ENCODE measurements around the gene GPR42. TPM values are rescaled to one million over a fixed set of nuclear protein-coding genes. Genes with fewer than 3 reads are reported as not detected.
"Not testable (repeated sequence)": the region's sequence is repeated elsewhere in the genome, so short reads cannot be mapped to it uniquely, and the experiment has no call there.

The GPR42 gene
- polyA plus RNA-seq, 4 donors: 0.33 TPM; not detected in 3

- DNase-seq (ENCODE audit: low read depth in 4 of 4, low spot score in 3 of 4): no peak
These were observed 24.4 kb upstream of the GPR42 start for GRCh38 chr19:35346193-35347052.

GRCh38 chr19:35347171-35347929 is 23.5 kb upstream of the GPR42 start, which contains the start of gene FFAR1:
Gene FFAR1, plus strand, starts transcription at chr19:35347902. Its CDS starts 3,650 bp downstream, at chr19:35351552.
- DNase-seq (ENCODE audit: low read depth in 4 of 4, low spot score in 3 of 4): no peak

GRCh38 chr19:35347930-35348298 is 23.0 kb upstream of the GPR42 start:
- no peak for DNase-seq (ENCODE audit: low read depth in 4 of 4, low spot score in 3 of 4)

- no peak for DNase-seq (ENCODE audit: low read depth in 4 of 4, low spot score in 3 of 4)
These were observed 21.8 kb upstream of the GPR42 start for GRCh38 chr19:35348911-35349611.

GRCh38 chr19:35349614-35350521 is 21.0 kb upstream of the GPR42 start:
- DNase-seq (ENCODE audit: low read depth in 4 of 4, low spot score in 3 of 4): no peak

GRCh38 chr19:35350591-35350990 is 20.3 kb upstream of the GPR42 start:
- peak in 1 of 4 donors; percentile 29 for DNase-seq (ENCODE audit: low read depth in 4 of 4, low spot score in 3 of 4)

GRCh38 chr19:35351411-35352176 is 19.3 kb upstream of the GPR42 start:
- DNase-seq (ENCODE audit: low read depth in 4 of 4, low spot score in 3 of 4): no peak

- no peak for DNase-seq (ENCODE audit: low read depth in 4 of 4, low spot score in 3 of 4)
These were observed 18.8 kb upstream of the GPR42 start for GRCh38 chr19:35352177-35352447.

GRCh38 chr19:35352448-35353304 is 18.2 kb upstream of the GPR42 start:
- DNase-seq (ENCODE audit: low read depth in 4 of 4, low spot score in 3 of 4): peak; percentile 48 to 60 (median 50)

GRCh38 chr19:35353635-35354034 is 17.2 kb upstream of the GPR42 start:
- no peak for DNase-seq (ENCODE audit: low read depth in 4 of 4, low spot score in 3 of 4)

- DNase-seq (ENCODE audit: low read depth in 4 of 4, low spot score in 3 of 4): no peak
These were observed 16.0 kb upstream of the GPR42 start for GRCh38 chr19:35354898-35355297.

- no peak for DNase-seq (ENCODE audit: low read depth in 4 of 4, low spot score in 3 of 4)
These were observed 14.9 kb upstream of the GPR42 start for GRCh38 chr19:35355791-35356460.

GRCh38 chr19:35357867-35358573 is 12.8 kb upstream of the GPR42 start, which contains the start of gene FFAR3:
Gene FFAR3, plus strand, starts transcription at chr19:35358460. Its CDS starts 431 bp downstream, at chr19:35358891.
- DNase-seq (ENCODE audit: low read depth in 4 of 4, low spot score in 3 of 4): no peak

GRCh38 chr19:35358834-35359233 is 12.0 kb upstream of the GPR42 start:
- not testable (repeated sequence) for DNase-seq (ENCODE audit: low read depth in 4 of 4, low spot score in 3 of 4)

- DNase-seq (ENCODE audit: low read depth in 4 of 4, low spot score in 3 of 4): not testable (repeated sequence)
These were observed 11.5 kb upstream of the GPR42 start for GRCh38 chr19:35359395-35359794.

GRCh38 chr19:35360081-35360480 is 10.8 kb upstream of the GPR42 start:
- not testable (repeated sequence) for DNase-seq (ENCODE audit: low read depth in 4 of 4, low spot score in 3 of 4)

GRCh38 chr19:35360880-35361420 is 9.9 kb upstream of the GPR42 start:
- DNase-seq (ENCODE audit: low read depth in 4 of 4, low spot score in 3 of 4): no peak

All from left renal pelvis (tissue), 4 donors.